Spleen (tissue), 11 donors: ENCODE measurements around the gene SORCS2. TPM values are rescaled to one million over a fixed set of nuclear protein-coding genes. Genes with fewer than 3 reads are reported as not detected.
A peak's percentile ranks its signal among the peaks of the same experiment; 100 is the strongest.

ENCODE experiments used
- DNase-seq: peaks from one replicate; pipeline ENCODE4 v3.0.0-alpha.2; 2020
- H3K27ac ChIP-seq, 8 donors: fragments of 200-600 bp; sonication (generic) in 7 of 8; 1 replicate in 4 of 8; 2 replicates in 4 of 8; pipeline versions ENCODE4 v1.5.0 to v1.8.0; 2016 to 2021; ENCODE audit warnings: inconsistent platforms in 4 of 8, mild to moderate bottlenecking in 4 of 8, moderate library complexity in 1 of 8
- H3K27me3 ChIP-seq, 7 donors: fragments of 200-600 bp; sonication (generic) in 6 of 7; replicated peaks in 1 of 7; 1 replicate in 4 of 7; 2 replicates in 3 of 7; pipeline versions ENCODE4 v1.5.0 to v1.8.0; 2016 to 2021; ENCODE audit warnings: inconsistent platforms in 3 of 7, mild to moderate bottlenecking in 1 of 7
- H3K36me3 ChIP-seq, 6 donors: fragments of 200-600 bp; sonication (generic) in 5 of 6; 1 replicate in 4 of 6; 2 replicates in 2 of 6; pipeline versions ENCODE4 v1.5.0 to v1.8.0; 2016 to 2021; ENCODE audit warnings: inconsistent platforms in 2 of 6
- H3K4me1 ChIP-seq, 6 donors: fragments of 200-600 bp; sonication (generic) in 5 of 6; 1 replicate in 3 of 6; 2 replicates in 3 of 6; pipeline versions ENCODE4 v1.5.0 to v1.8.0; 2016 to 2021; ENCODE audit warnings: inconsistent platforms in 3 of 6
- H3K4me3 ChIP-seq, 8 donors: fragments of 200-600 bp; sonication (generic) in 7 of 8; 1 replicate in 4 of 8; 2 replicates in 4 of 8; pipeline versions ENCODE4 v1.5.0 to v1.8.0; 2016 to 2021; ENCODE audit warnings: inconsistent platforms in 4 of 8, mild to moderate bottlenecking in 4 of 8, moderate library complexity in 2 of 8
- H3K9me3 ChIP-seq, 8 donors: fragments of 200-600 bp; sonication (generic) in 7 of 8; 1 replicate in 4 of 8; 2 replicates in 4 of 8; pipeline versions ENCODE4 v1.5.0 to v1.8.0; 2016 to 2021; ENCODE audit warnings: inconsistent platforms in 4 of 8
- POLR2A ChIP-seq, 3 donors: fragments of 450-650 bp; IDR thresholded peaks; one replicate each; pipeline ENCODE4 v1.5.1; 2017; ENCODE audit warnings: antibody characterized with exemption in 3 of 3, mild to moderate bottlenecking in 1 of 3
- POLR2AphosphoS5 ChIP-seq, 3 donors: sonication (generic); formaldehyde crosslinking; IDR thresholded peaks; one replicate each; pipeline ENCODE4 v1.5.1; 2017; ENCODE audit warnings: antibody characterized with exemption in 3 of 3
- WGBS, 5 donors: extraction: QIAGEN DNeasy Blood & Tissue Kit in 3 of 5; methylation state at CpG; one replicate each; pipeline versions ENCODE4 v1.1.5 to v1.1.7; 2013 to 2018; 5-methylcytosine and 5-hydroxymethylcytosine counted together
- intact Hi-C: fragments of 100-400 bp; cut with DNase I; formaldehyde crosslinking; loops from one replicate; pipeline ENCODE4 v1.15.0; 2023; ENCODE audit warnings: low total_unique reads
- polyA plus RNA-seq, 3 donors: library from polyadenylated mRNA; stranded (reverse); fragments of 200-250 nt; gene quantifications; one replicate each; pipeline ENCODE4 v1.2.1, GENCODE V29; 2013
- total RNA-seq, 7 donors: library from RNA; depleted of rRNA in 3 of 7; stranded (reverse); fragments of >200 nt in 3 of 7; fragmentation: NEBNext Ultra II Directional in 4 of 7; extraction: Animal tissue kit (Norgen Biotek cat#: 25700) in 4 of 7; gene quantifications; one replicate each; pipeline versions ENCODE4 v1.1.0 to v1.2.1, GENCODE V29; 2016 to 2021
- TF ChIP-seq, protein P1 (sequence below), 11 experiments: fragments of 200-600 bp in 7 of 11; fragments of 450-650 bp in 4 of 11; sonication (generic) in 4 of 11; IDR thresholded peaks in 8 of 11; conservative IDR thresholded peaks in 3 of 11; 1 replicate in 7 of 11; 2 replicates in 4 of 11; pipeline versions ENCODE4 v1.4.0 to v1.8.0; 2016 to 2021; ENCODE audit warnings: antibody characterized with exemption in 11 of 11, inconsistent platforms in 4 of 11, mild to moderate bottlenecking in 1 of 11
- donor health status: healthy with polysubstance abuse.
- donor health status: DM: no; HTN: no; CAD: no; lungs with moderate emphysema.
- donor health status: DM: no; HTN: no; CAD: no.
- donor health status: Bipolar disorder and iron deficiency.
- donor health status: healthy.
- donor health status: DM: no; HTN: no; CAD: no.
- donor health status: DM: yes; HTN: yes; CAD: no.

The SORCS2 gene
- total and polyA plus RNA-seq, 10 donors = 0.33 to 1.6 (median 0.60) TPM

- peaks cover 0 to 9% (median 5%) of the 10 kb centered on the region in 8 donors for H3K9me3 ChIP-seq
- H3K4me3 ChIP-seq = no peak overlapping the region
- TF ChIP-seq POLR2A (IDR thresholded peaks at IDR 0.05) (no peak), POLR2AphosphoS5 (IDR thresholded peaks at IDR 0.05) (no peak)
- TF ChIP-seq, protein P1, sequence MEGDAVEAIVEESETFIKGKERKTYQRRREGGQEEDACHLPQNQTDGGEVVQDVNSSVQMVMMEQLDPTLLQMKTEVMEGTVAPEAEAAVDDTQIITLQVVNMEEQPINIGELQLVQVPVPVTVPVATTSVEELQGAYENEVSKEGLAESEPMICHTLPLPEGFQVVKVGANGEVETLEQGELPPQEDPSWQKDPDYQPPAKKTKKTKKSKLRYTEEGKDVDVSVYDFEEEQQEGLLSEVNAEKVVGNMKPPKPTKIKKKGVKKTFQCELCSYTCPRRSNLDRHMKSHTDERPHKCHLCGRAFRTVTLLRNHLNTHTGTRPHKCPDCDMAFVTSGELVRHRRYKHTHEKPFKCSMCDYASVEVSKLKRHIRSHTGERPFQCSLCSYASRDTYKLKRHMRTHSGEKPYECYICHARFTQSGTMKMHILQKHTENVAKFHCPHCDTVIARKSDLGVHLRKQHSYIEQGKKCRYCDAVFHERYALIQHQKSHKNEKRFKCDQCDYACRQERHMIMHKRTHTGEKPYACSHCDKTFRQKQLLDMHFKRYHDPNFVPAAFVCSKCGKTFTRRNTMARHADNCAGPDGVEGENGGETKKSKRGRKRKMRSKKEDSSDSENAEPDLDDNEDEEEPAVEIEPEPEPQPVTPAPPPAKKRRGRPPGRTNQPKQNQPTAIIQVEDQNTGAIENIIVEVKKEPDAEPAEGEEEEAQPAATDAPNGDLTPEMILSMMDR (IDR thresholded peaks at IDR 0.05 in 8 of 11, conservative IDR thresholded peaks at IDR 0.05 in 3 of 11) = no peak
- H3K27me3 ChIP-seq = peaks cover 0 to 41% (median 0%) of the 10 kb centered on the region in 7 donors
- DNase-seq = peak; percentile 80
- H3K4me1 ChIP-seq = peaks cover 9 to 89% (median 43%) of the 10 kb centered on the region in 6 donors
- no peaks in the 10 kb centered on the region for H3K36me3 ChIP-seq
- intact Hi-C loops = no loop called here
- 72 to 93% (median 91%) methylated on average over 5 of the region's 5 CpGs for WGBS, 5 donors
- peak overlapping the region in 6 of 8 donors; percentile 11 to 86 (median 54) for H3K27ac ChIP-seq
Measured at GRCh38 chr4:7649411-7649740, 457.0 kb downstream of the SORCS2 start.

DNA sequence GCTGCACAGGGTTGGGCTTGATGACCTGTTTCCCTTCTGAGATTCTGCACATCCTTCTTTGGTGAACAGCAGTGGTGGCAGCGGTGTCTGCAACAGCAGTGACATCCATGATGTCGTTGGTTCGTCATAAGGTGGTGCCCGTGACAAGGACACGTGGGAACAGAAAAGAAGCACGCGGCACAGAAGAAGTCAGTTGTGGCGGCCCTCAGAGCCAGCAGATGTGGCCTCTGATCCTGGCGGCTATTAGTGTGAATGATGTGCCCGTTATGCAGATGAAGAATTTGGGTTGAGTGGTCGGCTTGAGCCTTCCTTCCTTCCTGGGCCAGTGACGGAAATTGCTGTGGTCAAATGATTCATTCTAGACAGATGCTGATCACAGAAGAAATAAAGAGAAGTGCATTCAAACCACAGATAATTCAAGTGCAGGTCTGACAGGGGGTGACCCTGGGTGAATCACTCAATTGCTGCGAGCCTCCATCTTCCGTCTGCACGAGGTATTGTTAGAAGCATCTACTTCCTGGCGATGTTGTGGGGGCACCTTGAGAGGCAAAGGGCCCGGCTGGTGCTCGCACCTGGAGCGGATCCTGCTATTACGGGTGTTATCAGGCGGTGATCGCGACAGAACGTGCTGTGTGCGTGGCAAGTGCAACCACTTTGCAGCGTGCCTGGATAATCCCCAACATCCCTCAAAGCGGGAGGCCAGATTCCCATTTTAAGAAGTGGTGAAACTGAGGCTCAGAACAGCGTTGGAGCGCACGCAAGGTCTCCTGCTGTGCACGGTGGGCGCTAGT, 457.6 kb downstream of the SORCS2 start:
- TF ChIP-seq, protein P1 (IDR thresholded peaks at IDR 0.05 in 8 of 11, conservative IDR thresholded peaks at IDR 0.05 in 3 of 11) = no peak
- peak in 1 of 3 donors; percentile 41 for TF ChIP-seq POLR2AphosphoS5 (IDR thresholded peaks at IDR 0.05)
- Histone ChIP-seq H3K36me3 (no peaks in the 10 kb centered on the region), H3K4me3 (no peak overlapping the region), H3K4me1 (peaks cover 9 to 94% (median 43%) of the 10 kb centered on the region in 6 donors), H3K9me3 (peaks cover 0 to 6% (median under 1%) of the 10 kb centered on the region in 8 donors), H3K27ac (peak overlapping the region in 6 of 8 donors; percentile 11 to 86 (median 54)), H3K27me3 (peaks cover 0 to 47% (median 4%) of the 10 kb centered on the region in 7 donors)
- peak; percentile 75 for DNase-seq
- 27 to 39% (median 29%) methylated on average over 28 to 32 of the region's 32 CpGs for WGBS, 5 donors
- intact Hi-C loops = no loop called here

- Histone ChIP-seq H3K4me3 (no peak overlapping the region), H3K4me1 (peaks cover 9 to 91% (median 43%) of the 10 kb centered on the region in 6 donors)
- intact Hi-C loops = no loop called here
Measured at GRCh38 chr4:7650606-7651385, 458.5 kb downstream of the SORCS2 start.

More at GRCh38 chr4:7650606-7651385, 458.5 kb downstream of the SORCS2 start:
- H3K27ac ChIP-seq = peak overlapping the region in 3 of 8 donors; percentile 70 to 86 (median 75)
- no peak for TF ChIP-seq POLR2A (IDR thresholded peaks at IDR 0.05)
- TF ChIP-seq, protein P1 (IDR thresholded peaks at IDR 0.05 in 8 of 11, conservative IDR thresholded peaks at IDR 0.05 in 3 of 11) = no peak
- 58 to 64% (median 62%) methylated on average over 15 to 22 of the region's 22 CpGs for WGBS, 5 donors
- peaks cover 0 to 55% (median 7%) of the 10 kb centered on the region in 7 donors for H3K27me3 ChIP-seq
- peak; percentile 68 for DNase-seq
- H3K36me3 ChIP-seq = no peaks in the 10 kb centered on the region
- H3K9me3 ChIP-seq = peaks cover 0 to 3% (median 0%) of the 10 kb centered on the region in 8 donors
